HCT116 (cell line): ENCODE results near the gene IGSF6. TPM values are rescaled to one million over a fixed set of nuclear protein-coding genes. Genes with fewer than 3 reads are reported as not detected.

ENCODE experiments used
- ATAC-seq: fragments of 200-7000 bp; cut with Tn5 transposase; 2 replicates; pipeline ENCODE4 v1.9.1; 2020; ENCODE audit warnings: mild to moderate bottlenecking, moderate library complexity
- Bru-seq: library from RNA; stranded (reverse); fragments of 400-500 nt; gene quantifications from one replicate; lab custom pipeline; 2021; lab: Mats Ljungman, UMichigan
- BruChase-seq, 2 experiments: library from RNA; stranded (reverse); fragments of 400-500 nt; gene quantifications; one replicate each; lab custom pipeline; 2021; lab: Mats Ljungman, UMichigan
- BruUV-seq: library from RNA; stranded (reverse); fragments of 400-500 nt; replicated peaks from 2 replicates; lab custom pipeline; 2021; lab: Mats Ljungman, UMichigan
- CTCF ChIA-PET: fragments of 300-600 bp; sonication (Branson Sonifier 250); formaldehyde crosslinking; loops from one replicate; lab custom pipeline; 2021; ENCODE audit warnings: antibody characterized with exemption; lab: Charles Lee
- POLR2A ChIA-PET: fragments of 300-600, 350-600 bp; sonication (Branson Sonifier 250); formaldehyde crosslinking; loops from one replicate; lab custom pipeline; 2021; ENCODE audit warnings: antibody characterized with exemption; lab: Charles Lee
- RAD21 ChIA-PET, 2 experiments: fragments of 300-600 bp; sonication (Branson Sonifier 250); formaldehyde crosslinking; loops; one replicate each; lab custom pipeline; 2023; ENCODE audit warnings: low total read pairs in 2 of 2; ENCODE audit not compliant: uncharacterized antibody in 2 of 2, unreplicated experiment in 2 of 2, low non-redundant PET in 1 of 2; lab: Charles Lee
- DNase-seq: peaks from one replicate; pipeline ENCODE4 v3.0.0-alpha.2; 2010; ENCODE audit warnings: low read depth, low spot score
- H2AFZ ChIP-seq: fragments of 200-600 bp; shearing (Covaris generic), sonication (generic); 2 replicates; pipeline ENCODE4 v1.6.1; 2017; ENCODE audit warnings: low read depth, mixed run types, mixed read lengths, antibody characterized with exemption, low read length; ENCODE audit not compliant: poor library complexity, severe bottlenecking
- H3K27ac ChIP-seq: 2 replicates; pipeline ENCODE4 v1.5.1; 2012; ENCODE audit warnings: low read depth, low read length
- H3K27me3 ChIP-seq: fragments of 200-600 bp; sonication (generic); 2 replicates; pipeline ENCODE4 v1.6.1; 2016; ENCODE audit warnings: mixed run types, low read length, mixed read lengths; ENCODE audit not compliant: insufficient read depth
- H3K36me3 ChIP-seq, 2 experiments: fragments of 200-500 bp in 1 of 2; fragments of 200-600 bp in 1 of 2; sonication (Bioruptor generic) in 1 of 2; sonication (generic) in 1 of 2; 2 replicates each; pipeline versions ENCODE4 v1.5.1 to v1.6.1; 2014 to 2016; ENCODE audit warnings: low read length in 2 of 2, inconsistent platforms in 1 of 2, mixed read lengths in 1 of 2, mixed run types in 1 of 2; ENCODE audit not compliant: insufficient read depth in 2 of 2, control insufficient read depth in 1 of 2
- H3K4me1 ChIP-seq, 2 experiments: fragments of 200-600 bp in 1 of 2; sonication (generic) in 1 of 2; 2 replicates each; pipeline versions ENCODE4 v1.5.1 to v1.6.1; 2012 to 2017; ENCODE audit warnings: low read length in 2 of 2, inconsistent platforms in 1 of 2, mild to moderate bottlenecking in 1 of 2, mixed read lengths in 1 of 2, mixed run types in 1 of 2, moderate library complexity in 1 of 2; ENCODE audit not compliant: insufficient read depth in 2 of 2, control insufficient read depth in 1 of 2
- H3K4me2 ChIP-seq: fragments of 200-600 bp; sonication (generic); 2 replicates; pipeline ENCODE4 v1.6.1; 2017; ENCODE audit warnings: mixed run types, low read length, mixed read lengths
- H3K4me3 ChIP-seq, 2 experiments: fragments of 200-600 bp in 1 of 2; sonication (generic) in 1 of 2; replicated peaks in 1 of 2; 2 replicates each; pipeline ENCODE4 v1.5.1; 2011 to 2016; ENCODE audit warnings: low read length in 2 of 2, control low read depth in 1 of 2, low read depth in 1 of 2, mild to moderate bottlenecking in 1 of 2, mixed read lengths in 1 of 2, mixed run types in 1 of 2
- H3K79me2 ChIP-seq: fragments of 200-600 bp; sonication (generic); 2 replicates; pipeline ENCODE4 v1.6.1; 2017; ENCODE audit warnings: mild to moderate bottlenecking, mixed run types, low read length, moderate library complexity, mixed read lengths; ENCODE audit not compliant: insufficient read depth
- H3K9ac ChIP-seq: fragments of 200-600 bp; sonication (generic); 2 replicates; pipeline ENCODE4 v1.6.1; 2016; ENCODE audit warnings: low read length, mixed read lengths
- H3K9me2 ChIP-seq: fragments of 200-600 bp; sonication (generic), shearing (Covaris generic); 2 replicates; pipeline ENCODE4 v1.6.1; 2017; ENCODE audit warnings: mixed run types, mild to moderate bottlenecking, moderate library complexity; ENCODE audit not compliant: insufficient read depth
- H3K9me3 ChIP-seq, 2 experiments: fragments of 200-500 bp in 1 of 2; fragments of 200-600 bp in 1 of 2; sonication (Bioruptor generic) in 1 of 2; sonication (generic) in 1 of 2; 2 replicates each; pipeline ENCODE4 v1.6.1; 2014 to 2017; ENCODE audit warnings: low read length in 2 of 2, mixed read lengths in 2 of 2, inconsistent platforms in 1 of 2, low read depth in 1 of 2, mild to moderate bottlenecking in 1 of 2, mixed run types in 1 of 2, moderate library complexity in 1 of 2; ENCODE audit not compliant: control insufficient read depth in 1 of 2, insufficient read depth in 1 of 2
- H4K20me1 ChIP-seq: fragments of 200-600 bp; sonication (generic), shearing (Covaris generic); 2 replicates; pipeline ENCODE4 v1.6.1; 2017; ENCODE audit warnings: mixed run types, mild to moderate bottlenecking, moderate library complexity; ENCODE audit not compliant: insufficient read depth
- ATF3 ChIP-seq: IDR thresholded peaks from 2 replicates; pipeline ENCODE4 v1.6.1; 2012
- CTCF ChIP-seq, 3 experiments: fragments of 200-600 bp in 1 of 3; sonication (generic) in 1 of 3; IDR thresholded peaks in 2 of 3; conservative IDR thresholded peaks in 1 of 3; 2 replicates each; pipeline ENCODE4 v1.5.1; 2012 to 2017; ENCODE audit warnings: low read depth in 2 of 3, low read length in 2 of 3, antibody characterized with exemption in 1 of 3, borderline replicate concordance in 1 of 3, control low read depth in 1 of 3, mild to moderate bottlenecking in 1 of 3, mixed read lengths in 1 of 3, mixed run types in 1 of 3, moderate library complexity in 1 of 3; ENCODE audit not compliant: insufficient read depth in 1 of 3
- EGR1 ChIP-seq: IDR thresholded peaks from 2 replicates; pipeline ENCODE4 v1.6.1; 2012; ENCODE audit warnings: low read depth
- EZH2 ChIP-seq: fragments of 200-600 bp; sonication (generic); IDR thresholded peaks from 2 replicates; pipeline ENCODE4 v1.6.1; 2017; ENCODE audit warnings: antibody characterized with exemption, mixed run types
- EZH2phosphoT487 ChIP-seq: fragments of 200-600 bp; IDR thresholded peaks from 2 replicates; pipeline ENCODE4 v1.6.1; 2018; ENCODE audit warnings: antibody characterized with exemption, borderline replicate concordance
- MAX ChIP-seq: IDR thresholded peaks from 2 replicates; pipeline ENCODE4 v1.6.1; 2012
- POLR2A ChIP-seq: IDR thresholded peaks from 2 replicates; pipeline ENCODE4 v1.7.0; 2011; ENCODE audit warnings: borderline replicate concordance; ENCODE audit not compliant: insufficient read depth, insufficient read length; ENCODE audit errors: extremely low read depth
- RAD21 ChIP-seq: IDR thresholded peaks from 2 replicates; pipeline ENCODE4 v1.6.1; 2012; ENCODE audit warnings: low read depth, mild to moderate bottlenecking
- REST ChIP-seq: IDR thresholded peaks from 2 replicates; pipeline ENCODE4 v1.6.1; 2012; ENCODE audit warnings: low read depth
- SP1 ChIP-seq: IDR thresholded peaks from 2 replicates; pipeline ENCODE4 v1.6.1; 2012; ENCODE audit warnings: low read depth
- SRF ChIP-seq: IDR thresholded peaks from 2 replicates; pipeline ENCODE4 v1.6.1; 2012; ENCODE audit warnings: low read depth
- TCF7L2 ChIP-seq: IDR thresholded peaks from 2 replicates; pipeline ENCODE4 v1.7.0; 2011; ENCODE audit warnings: borderline replicate concordance, inconsistent platforms; ENCODE audit not compliant: insufficient read depth, insufficient read length; ENCODE audit errors: extremely low read depth
- YY1 ChIP-seq: IDR thresholded peaks from 2 replicates; pipeline ENCODE4 v1.6.1; 2011; ENCODE audit warnings: low read length, low read depth, moderate library complexity, mild to moderate bottlenecking; ENCODE audit not compliant: insufficient replicate concordance; ENCODE audit errors: extremely low read depth
- ZFX ChIP-seq: fragments of 450-650 bp; IDR thresholded peaks from 2 replicates; pipeline ENCODE4 v1.6.1; 2017
- intact Hi-C: fragments of 100-400 bp; cut with micrococcal nuclease; formaldehyde crosslinking; loops from 2 replicates; pipeline ENCODE4 v1.10.0; 2022
- long read RNA-seq: library from polyadenylated mRNA; unstranded; transcript quantifications from one replicate; pipeline ENCODE4 v2.0.0, GENCODE V29; 2021; ENCODE audit not compliant: unreplicated experiment
- polyA plus RNA-seq: library from polyadenylated mRNA; unstranded; fragments of >200 nt; gene quantifications from 2 replicates; pipeline ENCODE4 v1.2.1, GENCODE V29; 2012; ENCODE audit warnings: missing spikeins
- total RNA-seq: library from RNA; stranded (reverse); gene quantifications from one replicate; pipeline ENCODE4 v1.2.1, GENCODE V29; 2021; ENCODE audit not compliant: unreplicated experiment

The IGSF6 gene
- total RNA-seq: not detected
- polyA plus RNA-seq: 0.07 and 0.09 TPM in 2 replicates
- not detected for Bru-seq, nascent RNA
- BruChase-seq, experiment 1, labeled RNA remaining after a 6-hour chase: not detected
- BruChase-seq, experiment 2, labeled RNA remaining after a 2-hour chase: not detected
- long read RNA-seq: 0 reads

- RAD21 ChIA-PET: no interaction called here
- Histone ChIP-seq H3K79me2 (no peaks in the 10 kb centered on the region), H3K27ac (no peak within 1 kb of the TSS), H2AFZ (no peak within 1 kb of the TSS), H3K9ac (no peak within 1 kb of the TSS), H3K4me1 (no peaks in the 10 kb centered on the region)
- DNase-seq (no peak), ATAC-seq (no peak)
- CTCF ChIA-PET: interaction anchor here (1.5 kb wide), 1 partner anchor 11 kb away, joined by 4 read pairs; no protein-coding TSS in a partner anchor
- TF ChIP-seq POLR2A: no peak
- no peak for TF ChIP-seq EZH2
- no peak for TF ChIP-seq EZH2phosphoT487
- TF ChIP-seq RAD21: no peak
- no peak for TF ChIP-seq YY1
- no peak for TF ChIP-seq EGR1
- no peak for TF ChIP-seq TCF7L2
- no peak for TF ChIP-seq SRF
- TF ChIP-seq, all 23 proteins: peak for 0
- Histone ChIP-seq H3K27me3 (no peaks in the 10 kb centered on the region), H3K9me2 (no peaks in the 10 kb centered on the region), H4K20me1 (no peaks in the 10 kb centered on the region), H3K4me2 (no peak within 1 kb of the TSS), H3K36me3 (no peaks in the 10 kb centered on the region), H3K4me3 (no peak within 1 kb of the TSS), H3K9me3 (no peaks in the 10 kb centered on the region)
- POLR2A ChIA-PET: no interaction called here
- no TSS peak for BruUV-seq
- intact Hi-C loops: loop anchor here (10.0 kb wide), 2 partner anchors 152 to 532 kb away; no protein-coding TSS in a partner anchor
Measured at GRCh38 chr16:21652453-21652852, at the start of gene IGSF6. TSS of gene IGSF6 (minus strand) at chr16:21652608. CDS start at chr16:21652598, 10 bp downstream.

GRCh38 chr16:21701271-21701670 is 48.9 kb upstream of the IGSF6 start:
- no TSS peak for BruUV-seq
- POLR2A ChIA-PET: no interaction called here
- H3K27ac ChIP-seq: no peak overlapping the region
- intact Hi-C loops: no loop called here
- H3K4me3 ChIP-seq: no peak overlapping the region
- no peak overlapping the region for H3K9ac ChIP-seq
- CTCF ChIA-PET: no interaction called here
- no peak for DNase-seq
- ATAC-seq: no peak
- H3K27me3 ChIP-seq: no peaks in the 10 kb centered on the region
- H3K9me2 ChIP-seq: no peaks in the 10 kb centered on the region
- H3K4me1 ChIP-seq: no peaks in the 10 kb centered on the region
- no peak overlapping the region for H3K4me2 ChIP-seq
- no peaks in the 10 kb centered on the region for H3K9me3 ChIP-seq
- H3K79me2 ChIP-seq: no peaks in the 10 kb centered on the region
- H4K20me1 ChIP-seq: no peaks in the 10 kb centered on the region
- RAD21 ChIA-PET: no interaction called here
- no peaks in the 10 kb centered on the region for H3K36me3 ChIP-seq
- no peak overlapping the region for H2AFZ ChIP-seq
- no peak for TF ChIP-seq TCF7L2
- no peak for TF ChIP-seq ATF3
- no peak for TF ChIP-seq REST
- no peak for TF ChIP-seq ZFX
- TF ChIP-seq SP1: no peak
- TF ChIP-seq MAX: no peak
- no peak for TF ChIP-seq POLR2A
- no peak for TF ChIP-seq SRF
- no peak for TF ChIP-seq CTCF (IDR thresholded peaks at IDR 0.05 in 2 of 3, conservative IDR thresholded peaks at IDR 0.05 in 1 of 3; ENCODE audit: borderline replicate concordance in 1 of 3, insufficient read depth in 1 of 3, low read depth in 2 of 3, low read length in 2 of 3)
